ENCODE measurements around the gene ACTA2. TPM values are rescaled to one million over a fixed set of nuclear protein-coding genes. Genes with fewer than 3 reads are reported as not detected.

ACTA2 gene
- total RNA-seq, 4 donors from 2014 or later = 83.5 to 342 (median 142) TPM

Small RNAs within 50 kb of the gene (small RNA-seq; reads per million reads assigned to genes)
- 0 reads per million in 2 donors for gene RF02116

Other genes starting within 250 kb of the ACTA2 start
- not detected for gene LIPK, start 246.5 kb downstream of the ACTA2 start, total RNA-seq
- not detected for gene LIPN, start 192.8 kb downstream of the ACTA2 start, total RNA-seq
- gene LIPM, start 150.0 kb downstream of the ACTA2 start, total RNA-seq = not detected
- 1 to 10 TPM in 2 of 4 donors, under 1 TPM in 1, not detected in 1; 0.70 to 1.5 (median 1.1) TPM for gene ANKRD22, start 100.9 kb downstream of the ACTA2 start, total RNA-seq
- 100 to 1,000 TPM in 1 of 4 donors, 10 to 100 TPM in 3; 54.6 to 116 (median 84.6) TPM for gene STAMBPL1, start 72.5 kb downstream of the ACTA2 start, total RNA-seq
- 10 to 100 TPM; 25.9 to 81.7 (median 29.2) TPM for gene FAS, start 38.0 kb upstream of the ACTA2 start, total RNA-seq

Data from Peyer's patch (tissue), 4 donors.